Transverse colon (tissue), 4 donors: Measurements from ENCODE around the gene RSPO3. TPM values are rescaled to one million over a fixed set of nuclear protein-coding genes. Genes with fewer than 3 reads are reported as not detected.

ENCODE experiments used
- DNase-seq: peaks from one replicate; pipeline ENCODE4 v3.0.0-alpha.2; 2019
- H3K27ac ChIP-seq, 4 donors: fragments of 200-600 bp; sonication (generic); 2 replicates each; pipeline ENCODE4 v1.5.1; 2016 to 2018; ENCODE audit warnings: inconsistent platforms in 4 of 4
- H3K27me3 ChIP-seq: fragments of 200-600 bp; sonication (generic); 2 replicates; pipeline ENCODE4 v1.5.1; 2017; ENCODE audit warnings: inconsistent platforms
- H3K36me3 ChIP-seq, 4 donors: fragments of 200-600 bp; sonication (generic); 2 replicates each; pipeline ENCODE4 v1.5.1; 2017 to 2019; ENCODE audit warnings: inconsistent platforms in 4 of 4
- H3K4me1 ChIP-seq, 4 donors: fragments of 200-600 bp; sonication (generic); 2 replicates each; pipeline ENCODE4 v1.5.1; 2017 to 2020; ENCODE audit warnings: inconsistent platforms in 4 of 4
- H3K4me3 ChIP-seq, 4 donors: fragments of 200-600 bp; sonication (generic); 1 replicate in 1 of 4; 2 replicates in 3 of 4; pipeline versions ENCODE4 v1.5.1 to v1.6.1; 2017 to 2019; ENCODE audit warnings: inconsistent platforms in 4 of 4
- H3K9me3 ChIP-seq, 2 donors: fragments of 200-600 bp; sonication (generic); 2 replicates each; pipeline ENCODE4 v1.5.1; 2017 to 2019; ENCODE audit warnings: inconsistent platforms in 2 of 2
- EP300 ChIP-seq: sonication (generic); formaldehyde crosslinking; IDR thresholded peaks from one replicate; pipeline ENCODE4 v1.6.1; 2017; ENCODE audit warnings: antibody characterized with exemption, low read depth
- POLR2A ChIP-seq: fragments of 450-650 bp; IDR thresholded peaks from one replicate; pipeline ENCODE4 v1.6.1; 2016; ENCODE audit warnings: antibody characterized with exemption, mild to moderate bottlenecking, moderate library complexity
- POLR2AphosphoS5 ChIP-seq, 3 donors: sonication (generic); formaldehyde crosslinking; IDR thresholded peaks; one replicate each; pipeline ENCODE4 v1.6.1; 2016; ENCODE audit warnings: antibody characterized with exemption in 3 of 3
- WGBS, 2 donors: methylation state at CpG; one replicate each; pipeline ENCODE4 v1.1.5; 2018; ENCODE audit warnings: low coverage in 1 of 2; 5-methylcytosine and 5-hydroxymethylcytosine counted together
- in situ Hi-C, 4 donors: fragments of 200-750 bp; cut with MboI; loops; one replicate each; pipeline versions ENCODE4 v1.15.0 to v1.15.1; 2017; ENCODE audit warnings: low sequenced_read_pairs in 3 of 4, low pct_ligation_motif_present in 1 of 4, low pct_unique_long_range_greater_than_20kb in 1 of 4
- intact Hi-C: fragments of 100-400 bp; cut with DNase I; formaldehyde crosslinking; loops from one replicate; pipeline ENCODE4 v1.15.1; 2023; ENCODE audit warnings: low total_unique reads
- total RNA-seq, 4 donors: library from RNA; depleted of rRNA; stranded (reverse); fragments of >200 nt; gene quantifications; one replicate each; pipeline ENCODE4 v1.1.0, GENCODE V29; 2016
- TF ChIP-seq, protein P1 (sequence below), 5 experiments: fragments of 200-600 bp in 3 of 5; fragments of 450-650 bp in 2 of 5; sonication (generic) in 3 of 5; IDR thresholded peaks; 1 replicate in 2 of 5; 2 replicates in 3 of 5; pipeline ENCODE4 v1.5.1; 2016 to 2017; ENCODE audit warnings: antibody characterized with exemption in 5 of 5, inconsistent platforms in 3 of 5, mild to moderate bottlenecking in 2 of 5, moderate library complexity in 1 of 5

The RSPO3 gene, protein sequence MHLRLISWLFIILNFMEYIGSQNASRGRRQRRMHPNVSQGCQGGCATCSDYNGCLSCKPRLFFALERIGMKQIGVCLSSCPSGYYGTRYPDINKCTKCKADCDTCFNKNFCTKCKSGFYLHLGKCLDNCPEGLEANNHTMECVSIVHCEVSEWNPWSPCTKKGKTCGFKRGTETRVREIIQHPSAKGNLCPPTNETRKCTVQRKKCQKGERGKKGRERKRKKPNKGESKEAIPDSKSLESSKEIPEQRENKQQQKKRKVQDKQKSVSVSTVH
- total RNA-seq: 1 to 10 TPM in 3 of 4 donors, under 1 TPM in 1; 0.80 to 5.2 (median 2.7) TPM

DNA sequence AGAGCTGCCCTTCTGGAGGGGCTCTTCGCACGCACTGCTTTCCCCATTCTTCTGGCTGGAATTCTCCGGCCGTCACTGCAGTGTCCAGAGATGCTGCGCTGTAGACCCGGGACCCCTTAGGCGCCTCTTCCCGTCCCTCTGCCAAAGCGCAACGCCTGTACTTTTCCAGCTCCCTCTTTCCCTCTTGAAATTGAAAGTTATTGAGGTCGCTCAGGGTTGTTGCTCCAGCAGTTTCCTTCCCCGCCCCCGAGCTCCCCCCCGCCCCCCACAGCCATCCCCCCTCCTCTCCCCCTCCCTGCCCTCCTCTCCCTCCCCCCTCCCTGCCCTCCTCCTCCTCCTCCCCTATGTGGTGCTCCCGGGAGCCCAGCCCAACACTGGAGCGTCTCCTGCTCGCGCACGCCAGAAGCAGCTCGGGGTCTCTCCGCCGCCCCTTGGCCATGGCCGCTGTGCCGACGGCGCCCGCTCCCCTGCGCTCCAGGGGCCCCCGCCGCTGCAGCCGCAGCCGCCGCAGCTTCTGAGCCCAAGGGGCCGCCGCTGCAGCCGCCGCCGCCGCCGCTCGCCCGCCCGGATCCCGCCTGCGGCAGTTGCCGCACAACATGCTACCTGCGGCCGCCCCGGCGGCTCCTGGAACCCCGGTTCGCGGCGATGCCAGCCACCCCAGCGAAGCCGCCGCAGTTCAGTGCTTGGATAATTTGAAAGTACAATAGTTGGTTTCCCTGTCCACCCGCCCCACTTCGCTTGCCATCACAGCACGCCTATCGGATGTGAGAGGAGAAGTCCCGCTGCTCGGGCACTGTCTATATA is at the start of gene RSPO3:
Gene RSPO3 (plus strand): TSS at position 374 of the 804 bp plus-strand sequence. CDS start 522 bp downstream, outside the sequence.
- TF ChIP-seq POLR2A: no peak
- TF ChIP-seq EP300: no peak
- TF ChIP-seq, protein P1, sequence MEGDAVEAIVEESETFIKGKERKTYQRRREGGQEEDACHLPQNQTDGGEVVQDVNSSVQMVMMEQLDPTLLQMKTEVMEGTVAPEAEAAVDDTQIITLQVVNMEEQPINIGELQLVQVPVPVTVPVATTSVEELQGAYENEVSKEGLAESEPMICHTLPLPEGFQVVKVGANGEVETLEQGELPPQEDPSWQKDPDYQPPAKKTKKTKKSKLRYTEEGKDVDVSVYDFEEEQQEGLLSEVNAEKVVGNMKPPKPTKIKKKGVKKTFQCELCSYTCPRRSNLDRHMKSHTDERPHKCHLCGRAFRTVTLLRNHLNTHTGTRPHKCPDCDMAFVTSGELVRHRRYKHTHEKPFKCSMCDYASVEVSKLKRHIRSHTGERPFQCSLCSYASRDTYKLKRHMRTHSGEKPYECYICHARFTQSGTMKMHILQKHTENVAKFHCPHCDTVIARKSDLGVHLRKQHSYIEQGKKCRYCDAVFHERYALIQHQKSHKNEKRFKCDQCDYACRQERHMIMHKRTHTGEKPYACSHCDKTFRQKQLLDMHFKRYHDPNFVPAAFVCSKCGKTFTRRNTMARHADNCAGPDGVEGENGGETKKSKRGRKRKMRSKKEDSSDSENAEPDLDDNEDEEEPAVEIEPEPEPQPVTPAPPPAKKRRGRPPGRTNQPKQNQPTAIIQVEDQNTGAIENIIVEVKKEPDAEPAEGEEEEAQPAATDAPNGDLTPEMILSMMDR (IDR thresholded peaks at IDR 0.05): no peak
- Histone ChIP-seq H3K27me3 (peaks cover 72% of the 10 kb centered on the region), H3K36me3 (no peaks in the 10 kb centered on the region), H3K4me3 (peak within 1 kb of the TSS; percentile 38 to 52 (median 44)), H3K9me3 (no peaks in the 10 kb centered on the region), H3K27ac (peak within 1 kb of the TSS; percentile 61 to 75 (median 66)), H3K4me1 (peaks cover 0 to 29% (median 11%) of the 10 kb centered on the region in 4 donors)
- peak; percentile 11 for DNase-seq
- intact Hi-C loops: no loop called here
- in situ Hi-C loops: no loop called here
- WGBS, 2 donors: 0 to 1% methylated on average over 7 to 43 of the region's 63 CpGs

- TF ChIP-seq POLR2A (no peak), POLR2AphosphoS5 (IDR thresholded peaks at IDR 0.05) (no peak), EP300 (no peak)
- TF ChIP-seq, protein P1 (IDR thresholded peaks at IDR 0.05): peak in 4 of 5 experiments; percentile 28 to 39 (median 38)
- DNase-seq: no peak
- intact Hi-C loops: no loop called here
- no peaks in the 10 kb centered on the region for H3K9me3 ChIP-seq
- H3K4me1 ChIP-seq: no peaks in the 10 kb centered on the region
- H3K4me3 ChIP-seq: no peak overlapping the region
- in situ Hi-C loops: no loop called here
- H3K36me3 ChIP-seq: no peaks in the 10 kb centered on the region
- H3K27ac ChIP-seq: no peak overlapping the region
- WGBS, 2 donors: 51 to 62% methylated on average over 3 of the region's 3 CpGs
- no peaks in the 10 kb centered on the region for H3K27me3 ChIP-seq
Observed at GRCh38 chr6:127069659-127070279, 48.7 kb upstream of the RSPO3 start.

DNA sequence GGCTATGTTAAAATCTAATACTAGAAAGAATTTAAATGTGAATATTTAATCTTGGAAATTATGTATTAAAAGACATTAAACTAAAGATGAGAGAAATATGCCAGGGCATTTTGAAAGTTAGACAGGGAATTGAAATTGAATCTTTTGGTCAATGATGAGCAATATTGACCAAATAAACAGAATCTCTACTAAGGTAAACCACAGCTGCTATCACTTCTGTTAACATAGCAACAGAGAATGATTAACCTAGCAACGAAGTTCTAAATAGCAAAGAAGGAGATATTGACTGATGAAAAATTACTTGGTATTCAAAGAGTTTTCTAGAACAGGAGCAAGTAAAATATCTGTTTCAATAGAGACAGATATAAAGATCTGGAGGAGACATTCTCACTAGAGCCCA is 45.2 kb upstream of the RSPO3 start:
- H3K27ac ChIP-seq: no peak overlapping the region
- H3K9me3 ChIP-seq: no peaks in the 10 kb centered on the region
- 14 to 41% methylated on average over 1 of the region's 1 CpG for WGBS, 2 donors
- H3K4me3 ChIP-seq: no peak overlapping the region
- intact Hi-C loops: no loop called here
- H3K27me3 ChIP-seq: no peaks in the 10 kb centered on the region
- no peak for DNase-seq
- H3K36me3 ChIP-seq: no peaks in the 10 kb centered on the region
- in situ Hi-C loops: no loop called here
- no peaks in the 10 kb centered on the region for H3K4me1 ChIP-seq
- TF ChIP-seq POLR2AphosphoS5 (IDR thresholded peaks at IDR 0.05) (no peak), POLR2A (no peak), EP300 (no peak)
- TF ChIP-seq, protein P1 (IDR thresholded peaks at IDR 0.05): no peak

DNA sequence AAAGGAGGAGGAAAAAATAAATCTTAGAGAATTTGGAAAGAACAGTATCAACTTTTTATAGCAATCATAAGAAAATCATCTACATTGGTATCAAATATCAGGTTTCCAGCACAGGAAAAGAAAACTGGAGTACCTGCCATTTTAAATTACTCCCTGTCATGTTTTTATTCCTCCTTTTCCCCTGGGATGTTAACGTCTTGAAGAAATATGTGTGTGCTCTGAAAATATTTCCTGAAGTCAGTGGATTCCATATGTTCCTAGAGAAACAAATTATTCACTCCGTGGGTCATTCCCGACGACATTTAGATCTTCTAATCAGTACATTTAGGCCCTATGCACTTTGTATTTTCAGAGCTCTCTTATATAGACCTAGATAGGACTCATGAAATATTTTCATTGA is 42.0 kb upstream of the RSPO3 start:
- 30 to 75% methylated on average over 2 to 4 of the region's 4 CpGs for WGBS, 2 donors
- Histone ChIP-seq H3K9me3 (no peaks in the 10 kb centered on the region), H3K27ac (no peak overlapping the region), H3K27me3 (no peaks in the 10 kb centered on the region), H3K36me3 (no peaks in the 10 kb centered on the region), H3K4me3 (no peak overlapping the region), H3K4me1 (no peaks in the 10 kb centered on the region)
- in situ Hi-C loops (no loop called here), intact Hi-C loops (no loop called here)
- DNase-seq: no peak
- TF ChIP-seq POLR2AphosphoS5 (IDR thresholded peaks at IDR 0.05): no peak
- no peak for TF ChIP-seq EP300
- no peak for TF ChIP-seq POLR2A
- TF ChIP-seq, protein P1 (IDR thresholded peaks at IDR 0.05): no peak
